ENCODE measurements around the gene MPRIP.

DNA sequence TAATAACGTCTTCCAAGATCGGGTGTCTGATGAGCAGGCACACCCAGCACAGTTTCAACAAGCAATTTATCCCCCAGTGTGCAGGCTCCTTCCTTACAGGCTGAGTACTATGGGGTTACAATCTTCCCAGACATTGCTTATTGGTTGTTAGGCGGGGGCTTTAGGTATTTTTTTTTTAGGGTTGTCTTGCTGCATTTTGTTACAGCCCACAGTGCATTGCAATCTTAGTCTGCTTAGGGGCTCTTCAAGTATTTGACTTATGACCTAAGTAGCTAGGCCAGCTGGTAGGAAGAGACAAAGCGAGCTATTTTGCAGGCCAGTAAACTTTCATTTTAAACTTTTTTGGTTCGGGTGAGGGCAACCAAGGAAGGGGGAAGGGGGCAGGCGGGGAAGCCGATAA lies 158.1 kb downstream of the MPRIP start:
- TF ChIP-seq POLR2AphosphoS5 (IDR thresholded peaks at IDR 0.05; ENCODE audit: low read depth, low read length) (no peak), TAF1 (IDR thresholded peaks at IDR 0.05; ENCODE audit: borderline replicate concordance, insufficient read depth, low read length) (no peak), SIN3A (IDR thresholded peaks at IDR 0.05; ENCODE audit: borderline replicate concordance, insufficient read depth, low read length) (no peak)
- TF ChIP-seq, protein P1, sequence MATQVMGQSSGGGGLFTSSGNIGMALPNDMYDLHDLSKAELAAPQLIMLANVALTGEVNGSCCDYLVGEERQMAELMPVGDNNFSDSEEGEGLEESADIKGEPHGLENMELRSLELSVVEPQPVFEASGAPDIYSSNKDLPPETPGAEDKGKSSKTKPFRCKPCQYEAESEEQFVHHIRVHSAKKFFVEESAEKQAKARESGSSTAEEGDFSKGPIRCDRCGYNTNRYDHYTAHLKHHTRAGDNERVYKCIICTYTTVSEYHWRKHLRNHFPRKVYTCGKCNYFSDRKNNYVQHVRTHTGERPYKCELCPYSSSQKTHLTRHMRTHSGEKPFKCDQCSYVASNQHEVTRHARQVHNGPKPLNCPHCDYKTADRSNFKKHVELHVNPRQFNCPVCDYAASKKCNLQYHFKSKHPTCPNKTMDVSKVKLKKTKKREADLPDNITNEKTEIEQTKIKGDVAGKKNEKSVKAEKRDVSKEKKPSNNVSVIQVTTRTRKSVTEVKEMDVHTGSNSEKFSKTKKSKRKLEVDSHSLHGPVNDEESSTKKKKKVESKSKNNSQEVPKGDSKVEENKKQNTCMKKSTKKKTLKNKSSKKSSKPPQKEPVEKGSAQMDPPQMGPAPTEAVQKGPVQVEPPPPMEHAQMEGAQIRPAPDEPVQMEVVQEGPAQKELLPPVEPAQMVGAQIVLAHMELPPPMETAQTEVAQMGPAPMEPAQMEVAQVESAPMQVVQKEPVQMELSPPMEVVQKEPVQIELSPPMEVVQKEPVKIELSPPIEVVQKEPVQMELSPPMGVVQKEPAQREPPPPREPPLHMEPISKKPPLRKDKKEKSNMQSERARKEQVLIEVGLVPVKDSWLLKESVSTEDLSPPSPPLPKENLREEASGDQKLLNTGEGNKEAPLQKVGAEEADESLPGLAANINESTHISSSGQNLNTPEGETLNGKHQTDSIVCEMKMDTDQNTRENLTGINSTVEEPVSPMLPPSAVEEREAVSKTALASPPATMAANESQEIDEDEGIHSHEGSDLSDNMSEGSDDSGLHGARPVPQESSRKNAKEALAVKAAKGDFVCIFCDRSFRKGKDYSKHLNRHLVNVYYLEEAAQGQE (IDR thresholded peaks at IDR 0.05; ENCODE audit: insufficient read depth in 1 of 2, low read depth in 2 of 2, low read length in 2 of 2): no peak
